GM21619 (cell line): ENCODE data around the gene NEK6.

Experiments
- ATAC-seq: cut with Tn5 transposase; IDR thresholded peaks from one replicate; pipeline ENCODE4 v1.9.1; 2021; ENCODE audit not compliant: unreplicated experiment

The NEK6 gene

GRCh38 chr9:124392871-124393460, 135.2 kb downstream of the NEK6 start:
- ATAC-seq: no peak

- ATAC-seq: no peak
These were observed 136.4 kb downstream of the NEK6 start for GRCh38 chr9:124394167-124394566.

- no peak for ATAC-seq
These were observed 136.8 kb downstream of the NEK6 start for GRCh38 chr9:124394596-124394995.

- ATAC-seq: no peak
These were observed 138.1 kb downstream of the NEK6 start for GRCh38 chr9:124395826-124396225.

- no peak for ATAC-seq
These were observed 140.6 kb downstream of the NEK6 start for GRCh38 chr9:124398191-124398935.

- ATAC-seq: no peak
These were observed 141.7 kb downstream of the NEK6 start for GRCh38 chr9:124399323-124399967.

- no peak for ATAC-seq
These were observed 142.5 kb downstream of the NEK6 start for GRCh38 chr9:124399968-124400940.
